T-cell (primary cell): ENCODE data around the gene SETSIP. TPM values are rescaled to one million over a fixed set of nuclear protein-coding genes. Genes with fewer than 3 reads are reported as not detected.
"Not testable (repeated sequence)": the region's sequence is repeated elsewhere in the genome, so short reads cannot be mapped to it uniquely, and the experiment has no call there.

Source experiments
- ATAC-seq, 4 experiments: fragments of 200-7000 bp in 3 of 4; fragments of 150-1000 bp in 1 of 4; cut with Tn5 transposase; replicated peaks in 1 of 4; 1 replicate in 3 of 4; 2 replicates in 1 of 4; pipeline ENCODE4 v1.10.0; 2021; ENCODE audit warnings: moderate library complexity in 3 of 4, mild to moderate bottlenecking in 2 of 4, moderate number of reproducible peaks in 1 of 4
- CTCF ChIA-PET, 2 donors: fragments of 300-600 bp; sonication (Branson Sonifier 250); formaldehyde crosslinking; loops; one replicate each; lab custom pipeline; 2022; ENCODE audit warnings: antibody characterized with exemption in 2 of 2; lab: Charles Lee
- POLR2A ChIA-PET, 2 donors: fragments of 300-600 bp; sonication (Branson Sonifier 250); formaldehyde crosslinking; loops; one replicate each; lab custom pipeline; 2022; ENCODE audit warnings: antibody characterized with exemption in 2 of 2; lab: Charles Lee
- DNase-seq, 35 experiments: peaks; one replicate each; pipeline versions ENCODE4 v3.0.0 to v3.0.0-alpha.2; 2013 to 2023
- H3K27ac ChIP-seq: one replicate; pipeline ENCODE4 v1.5.1; 2013; ENCODE audit warnings: low read length
- H3K27me3 ChIP-seq, 2 experiments: replicated peaks in 1 of 2; 1 replicate in 1 of 2; 2 replicates in 1 of 2; pipeline versions ENCODE4 v1.6.1 to v1.7.0; 2013; ENCODE audit warnings: low read length in 1 of 2, mixed read lengths in 1 of 2; ENCODE audit not compliant: control insufficient read depth in 2 of 2, insufficient read depth in 2 of 2; ENCODE audit errors: extremely low read depth in 1 of 2
- H3K36me3 ChIP-seq, 2 donors: 1 replicate in 1 of 2; 2 replicates in 1 of 2; pipeline versions ENCODE4 v1.6.1 to v1.7.0; 2013; ENCODE audit warnings: low read length in 1 of 2; ENCODE audit not compliant: control insufficient read depth in 2 of 2, insufficient read depth in 1 of 2; ENCODE audit errors: extremely low read depth in 1 of 2
- H3K4me1 ChIP-seq, 2 experiments: 1 replicate in 1 of 2; 2 replicates in 1 of 2; pipeline versions ENCODE4 v1.6.1 to v1.7.0; 2013; ENCODE audit warnings: low read length in 2 of 2, mixed read lengths in 1 of 2; ENCODE audit not compliant: insufficient read depth in 2 of 2, control insufficient read depth in 1 of 2; ENCODE audit errors: extremely low read depth in 1 of 2
- H3K4me3 ChIP-seq, 2 donors: 1 replicate in 1 of 2; 2 replicates in 1 of 2; pipeline versions ENCODE4 v1.5.1 to v1.7.0; 2013; ENCODE audit warnings: mild to moderate bottlenecking in 2 of 2, low read length in 1 of 2, moderate library complexity in 1 of 2; ENCODE audit not compliant: control insufficient read depth in 1 of 2; ENCODE audit errors: extremely low read depth in 1 of 2
- H3K9me3 ChIP-seq: 2 replicates; pipeline ENCODE4 v1.7.0; 2013
- H3K27ac Mint-ChIP-seq, 2 donors: one replicate each; pipeline ENCODE4 v1.8.0; 2020 to 2021; ENCODE audit warnings: mild to moderate bottlenecking in 2 of 2, mixed read lengths in 2 of 2
- H3K27me3 Mint-ChIP-seq, 2 donors: one replicate each; pipeline ENCODE4 v1.8.0; 2021 to 2022; ENCODE audit warnings: mixed read lengths in 2 of 2
- H3K36me3 Mint-ChIP-seq: one replicate; pipeline ENCODE4 v1.8.0; 2021; ENCODE audit warnings: mixed read lengths
- H3K4me1 Mint-ChIP-seq, 3 donors: one replicate each; pipeline ENCODE4 v1.8.0; 2020 to 2022; ENCODE audit warnings: mixed read lengths in 3 of 3, mild to moderate bottlenecking in 1 of 3
- H3K4me3 Mint-ChIP-seq, 3 donors: one replicate each; pipeline ENCODE4 v1.8.0; 2020 to 2022; ENCODE audit warnings: mild to moderate bottlenecking in 3 of 3, mixed read lengths in 3 of 3, moderate library complexity in 3 of 3
- H3K9me3 Mint-ChIP-seq, 3 donors: one replicate each; pipeline ENCODE4 v1.8.0; 2020 to 2022; ENCODE audit warnings: mixed read lengths in 3 of 3
- WGBS: methylation state at CpG from one replicate; pipeline ENCODE4 v1.1.5; 2013; ENCODE audit warnings: missing lambda C conversion rate; ENCODE audit not compliant: insufficient coverage; 5-methylcytosine and 5-hydroxymethylcytosine counted together
- total RNA-seq, 35 experiments: library from RNA in 6 of 35; stranded (reverse) in 6 of 35; fragments of 120-200 nt in 1 of 35; gene quantifications; one replicate each; pipeline versions ENCODE4 v1.2.1 to v1.2.4 and lab custom pipeline; 2013 to 2026

The SETSIP gene
- total RNA-seq, 5 donors from 2014 or later (not counting 1 experiment from before 2014, with no cell fraction given) = not detected

GRCh38 chr1:92030656-92031107 is 44.5 kb downstream of the SETSIP start:
- peak overlapping the region in 1 of 2 donors; percentile 71 for H3K27ac Mint-ChIP-seq
- CTCF ChIA-PET = interaction anchor here (0.6 to 1.0 kb wide), 5 partner anchors 16 to 455 kb away, joined by 3 to 4 read pairs (median 3); no protein-coding TSS in a partner anchor
- H3K36me3 Mint-ChIP-seq = no peaks in the 10 kb centered on the region
- ATAC-seq = peak; percentile 28 to 59 (median 42)
- Histone ChIP-seq H3K27me3 (peaks cover 0 to 21% of the 10 kb centered on the region in 2 experiments), H3K9me3 (no peaks in the 10 kb centered on the region), H3K27ac (no peak overlapping the region), H3K36me3 (no peaks in the 10 kb centered on the region), H3K4me3 (peak overlapping the region; percentile 52 to 67), H3K4me1 (peaks cover 7 to 16% of the 10 kb centered on the region in 2 experiments)
- peak overlapping the region; percentile 55 to 79 (median 69) for H3K4me3 Mint-ChIP-seq
- POLR2A ChIA-PET = interaction anchor here in 1 of 2 donors (0.6 kb wide), 1 partner anchor 753 kb away, joined by 4 read pairs; no protein-coding TSS in a partner anchor
- WGBS = 41% methylated on average over 2 of the region's 4 CpGs
- peak in 1 of 35 experiments; percentile 11 for DNase-seq
- H3K4me1 Mint-ChIP-seq = peaks cover 13 to 20% (median 16%) of the 10 kb centered on the region in 3 donors
- peaks cover 20 to 28% of the 10 kb centered on the region in 2 donors for H3K27me3 Mint-ChIP-seq
- no peaks in the 10 kb centered on the region for H3K9me3 Mint-ChIP-seq

- Histone ChIP-seq H3K4me1 (peaks cover 7 to 16% of the 10 kb centered on the region in 2 experiments), H3K9me3 (no peaks in the 10 kb centered on the region), H3K27me3 (peaks cover 0 to 21% of the 10 kb centered on the region in 2 experiments), H3K36me3 (no peaks in the 10 kb centered on the region), H3K4me3 (peak overlapping the region; percentile 26 to 67), H3K27ac (no peak overlapping the region)
- no peak for DNase-seq
- Mint-ChIP-seq H3K27me3 (peaks cover 20 to 29% of the 10 kb centered on the region in 2 donors), H3K36me3 (no peaks in the 10 kb centered on the region), H3K4me3 (peak overlapping the region; percentile 59 to 80 (median 79)), H3K27ac (peak overlapping the region in 1 of 2 donors; percentile 58), H3K9me3 (no peaks in the 10 kb centered on the region), H3K4me1 (peaks cover 13 to 20% (median 16%) of the 10 kb centered on the region in 3 donors)
- ChIA-PET CTCF (no interaction called here), POLR2A (no interaction called here)
- no peak for ATAC-seq
- WGBS = 52% methylated on average over 26 of the region's 31 CpGs
These were observed 45.8 kb downstream of the SETSIP start for GRCh38 chr1:92029241-92029922.

DNA sequence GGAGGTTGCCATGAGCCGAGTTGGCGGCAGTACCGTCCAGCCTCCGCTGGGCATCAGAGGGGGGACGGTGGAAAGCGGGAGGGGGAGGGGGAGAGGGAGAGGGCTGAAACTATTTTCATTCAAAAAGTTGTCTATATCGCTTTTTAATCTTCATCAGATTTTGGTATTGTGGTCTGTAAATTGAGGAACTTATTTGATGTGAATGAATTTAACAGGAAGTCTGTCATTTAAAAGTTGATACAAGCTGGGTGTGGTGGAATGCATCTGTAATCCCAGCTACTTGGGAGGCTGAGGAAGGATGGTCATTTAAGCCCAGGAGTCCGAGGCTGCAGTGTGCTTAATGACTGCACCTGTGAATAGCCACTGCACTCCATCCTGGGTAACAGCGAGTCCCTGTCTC is 48.4 kb downstream of the SETSIP start:
- no peaks in the 10 kb centered on the region for H3K9me3 ChIP-seq
- Mint-ChIP-seq H3K27ac (no peak overlapping the region), H3K4me1 (peaks cover 13 to 20% (median 16%) of the 10 kb centered on the region in 3 donors), H3K4me3 (no peak overlapping the region), H3K27me3 (peaks cover 28 to 35% of the 10 kb centered on the region in 2 donors), H3K9me3 (no peaks in the 10 kb centered on the region), H3K36me3 (no peaks in the 10 kb centered on the region)
- 0% methylated on average over 1 of the region's 9 CpGs for WGBS
- no peak for ATAC-seq
- DNase-seq = no peak
- peaks cover 0 to 21% of the 10 kb centered on the region in 2 experiments for H3K27me3 ChIP-seq
- H3K27ac ChIP-seq = no peak overlapping the region
- peaks cover 7 to 16% of the 10 kb centered on the region in 2 experiments for H3K4me1 ChIP-seq
- ChIA-PET CTCF (no interaction called here), POLR2A (interaction anchor here in 1 of 2 donors (0.7 kb wide), 1 partner anchor 331 kb away, joined by 4 read pairs; no protein-coding TSS in a partner anchor)
- H3K4me3 ChIP-seq = no peak overlapping the region
- no peaks in the 10 kb centered on the region for H3K36me3 ChIP-seq

DNA sequence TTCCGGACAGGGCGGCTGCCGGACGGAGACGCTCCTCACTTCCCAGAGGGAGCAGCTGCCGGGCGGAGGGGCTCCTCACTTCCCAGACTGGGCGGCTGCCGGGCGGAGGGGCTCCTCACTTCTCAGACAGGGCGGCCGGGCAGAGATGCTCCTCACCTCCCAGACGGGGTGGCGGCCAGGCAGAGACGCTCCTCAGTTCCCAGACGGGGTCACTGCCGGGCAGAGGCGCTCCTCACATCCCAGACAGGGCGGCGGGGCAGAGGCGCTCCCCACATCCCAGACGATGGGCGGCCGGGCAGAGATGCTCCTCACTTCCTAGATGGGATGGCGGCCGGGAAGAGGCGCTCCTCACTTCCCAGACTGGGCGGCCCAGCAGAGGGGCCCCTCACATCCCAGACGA is 49.2 kb downstream of the SETSIP start:
- H3K4me1 Mint-ChIP-seq = peaks cover 13 to 14% (median 14%) of the 10 kb centered on the region in 3 donors
- H3K27ac ChIP-seq, H3K27ac Mint-ChIP-seq, H3K9me3 Mint-ChIP-seq, CTCF ChIA-PET, ATAC-seq, H3K36me3 ChIP-seq, DNase-seq, H3K9me3 ChIP-seq, H3K36me3 Mint-ChIP-seq, H3K4me3 ChIP-seq, H3K4me3 Mint-ChIP-seq, POLR2A ChIA-PET: not testable (repeated sequence)
- 92% methylated on average over 18 of the region's 29 CpGs for WGBS
- peaks cover 0 to 21% of the 10 kb centered on the region in 2 experiments for H3K27me3 ChIP-seq
- H3K27me3 Mint-ChIP-seq = peaks cover 26 to 35% of the 10 kb centered on the region in 2 donors
- peaks cover 7 to 16% of the 10 kb centered on the region in 2 experiments for H3K4me1 ChIP-seq

Other genes starting within 250 kb of the SETSIP start
- 10 to 100 TPM; 17.5 to 65.4 (median 36.4) TPM for gene TGFBR3, start 189.3 kb downstream of the SETSIP start, total RNA-seq
- gene BRDT, start 126.0 kb downstream of the SETSIP start, total RNA-seq = not detected
- under 1 TPM in 3 of 5 donors, not detected in 2; 0.26 to 0.95 (median 0.33) TPM for gene EPHX4, start 45.4 kb downstream of the SETSIP start, total RNA-seq
- 1 to 10 TPM; 3.9 to 6.2 (median 5.3) TPM for gene BTBD8, start 4.9 kb upstream of the SETSIP start, total RNA-seq
- not detected for gene C1orf146, start 142.5 kb upstream of the SETSIP start, total RNA-seq
- gene GLMN, start 223.6 kb upstream of the SETSIP start, total RNA-seq = 10 to 100 TPM in 4 of 5 donors, 1 to 10 TPM in 1; 9.8 to 15.0 (median 11.1) TPM
- gene RPAP2, start 223.6 kb upstream of the SETSIP start, total RNA-seq = 10 to 100 TPM; 24.7 to 31.7 (median 29.9) TPM